Measurements from ENCODE around the gene PRKG1.

Gene PRKG1

GRCh38 chr10:51815723-51816122 lies 741.4 kb downstream of the PRKG1 start:
- TF ChIP-seq TCF12 (IDR thresholded peaks at IDR 0.05; ENCODE audit: low read depth) = no peak
- no peak for TF ChIP-seq TEAD4 (IDR thresholded peaks at IDR 0.05)
- TF ChIP-seq FOXM1 (IDR thresholded peaks at IDR 0.05; ENCODE audit: borderline replicate concordance, low read depth) = no peak
- no peak for TF ChIP-seq EGR1 (IDR thresholded peaks at IDR 0.05)
- no peak for TF ChIP-seq CEBPB (IDR thresholded peaks at IDR 0.05)
- TF ChIP-seq, protein P1, sequence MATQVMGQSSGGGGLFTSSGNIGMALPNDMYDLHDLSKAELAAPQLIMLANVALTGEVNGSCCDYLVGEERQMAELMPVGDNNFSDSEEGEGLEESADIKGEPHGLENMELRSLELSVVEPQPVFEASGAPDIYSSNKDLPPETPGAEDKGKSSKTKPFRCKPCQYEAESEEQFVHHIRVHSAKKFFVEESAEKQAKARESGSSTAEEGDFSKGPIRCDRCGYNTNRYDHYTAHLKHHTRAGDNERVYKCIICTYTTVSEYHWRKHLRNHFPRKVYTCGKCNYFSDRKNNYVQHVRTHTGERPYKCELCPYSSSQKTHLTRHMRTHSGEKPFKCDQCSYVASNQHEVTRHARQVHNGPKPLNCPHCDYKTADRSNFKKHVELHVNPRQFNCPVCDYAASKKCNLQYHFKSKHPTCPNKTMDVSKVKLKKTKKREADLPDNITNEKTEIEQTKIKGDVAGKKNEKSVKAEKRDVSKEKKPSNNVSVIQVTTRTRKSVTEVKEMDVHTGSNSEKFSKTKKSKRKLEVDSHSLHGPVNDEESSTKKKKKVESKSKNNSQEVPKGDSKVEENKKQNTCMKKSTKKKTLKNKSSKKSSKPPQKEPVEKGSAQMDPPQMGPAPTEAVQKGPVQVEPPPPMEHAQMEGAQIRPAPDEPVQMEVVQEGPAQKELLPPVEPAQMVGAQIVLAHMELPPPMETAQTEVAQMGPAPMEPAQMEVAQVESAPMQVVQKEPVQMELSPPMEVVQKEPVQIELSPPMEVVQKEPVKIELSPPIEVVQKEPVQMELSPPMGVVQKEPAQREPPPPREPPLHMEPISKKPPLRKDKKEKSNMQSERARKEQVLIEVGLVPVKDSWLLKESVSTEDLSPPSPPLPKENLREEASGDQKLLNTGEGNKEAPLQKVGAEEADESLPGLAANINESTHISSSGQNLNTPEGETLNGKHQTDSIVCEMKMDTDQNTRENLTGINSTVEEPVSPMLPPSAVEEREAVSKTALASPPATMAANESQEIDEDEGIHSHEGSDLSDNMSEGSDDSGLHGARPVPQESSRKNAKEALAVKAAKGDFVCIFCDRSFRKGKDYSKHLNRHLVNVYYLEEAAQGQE (IDR thresholded peaks at IDR 0.05; ENCODE audit: low read depth) = no peak
- TF ChIP-seq RAD21 (IDR thresholded peaks at IDR 0.05; ENCODE audit: low read depth) = no peak
- no peak for TF ChIP-seq CREB1 (IDR thresholded peaks at IDR 0.05; ENCODE audit: low read depth)
- TF ChIP-seq, protein P2, sequence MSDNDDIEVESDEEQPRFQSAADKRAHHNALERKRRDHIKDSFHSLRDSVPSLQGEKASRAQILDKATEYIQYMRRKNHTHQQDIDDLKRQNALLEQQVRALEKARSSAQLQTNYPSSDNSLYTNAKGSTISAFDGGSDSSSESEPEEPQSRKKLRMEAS (IDR thresholded peaks at IDR 0.05) = no peak
- TF ChIP-seq EP300 (IDR thresholded peaks at IDR 0.05; ENCODE audit: borderline replicate concordance) = no peak
- TF ChIP-seq TAF1 (IDR thresholded peaks at IDR 0.05; ENCODE audit: low read depth) = no peak
- no peak for TF ChIP-seq NFIC (IDR thresholded peaks at IDR 0.05)
- TF ChIP-seq ZBTB7A (IDR thresholded peaks at IDR 0.05; ENCODE audit: low read depth) = no peak

DNA sequence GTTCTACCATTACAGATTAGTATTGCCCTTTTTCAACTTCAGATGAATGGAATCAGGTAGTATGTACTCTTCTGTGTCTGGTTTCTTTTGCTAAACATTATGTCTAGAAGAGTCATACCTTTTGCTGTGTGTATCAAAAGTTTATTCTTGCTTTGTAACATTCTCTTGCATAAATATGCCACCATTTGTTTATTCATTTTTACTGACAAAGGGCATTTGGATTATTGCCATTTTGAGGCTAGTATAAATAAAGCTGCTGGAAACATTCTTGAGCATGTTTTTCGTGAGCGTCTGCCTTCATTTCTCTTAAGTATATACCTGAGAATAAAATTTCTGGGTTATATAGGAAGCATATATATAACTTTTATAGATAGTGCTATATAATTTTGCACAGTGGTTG lies 746.8 kb downstream of the PRKG1 start:
- no peak for TF ChIP-seq TEAD4 (IDR thresholded peaks at IDR 0.05)
- TF ChIP-seq EGR1 (IDR thresholded peaks at IDR 0.05) = no peak
- TF ChIP-seq TCF12 (IDR thresholded peaks at IDR 0.05; ENCODE audit: low read depth) = no peak
- TF ChIP-seq NFIC (IDR thresholded peaks at IDR 0.05) = no peak
- TF ChIP-seq TAF1 (IDR thresholded peaks at IDR 0.05; ENCODE audit: low read depth) = no peak

DNA sequence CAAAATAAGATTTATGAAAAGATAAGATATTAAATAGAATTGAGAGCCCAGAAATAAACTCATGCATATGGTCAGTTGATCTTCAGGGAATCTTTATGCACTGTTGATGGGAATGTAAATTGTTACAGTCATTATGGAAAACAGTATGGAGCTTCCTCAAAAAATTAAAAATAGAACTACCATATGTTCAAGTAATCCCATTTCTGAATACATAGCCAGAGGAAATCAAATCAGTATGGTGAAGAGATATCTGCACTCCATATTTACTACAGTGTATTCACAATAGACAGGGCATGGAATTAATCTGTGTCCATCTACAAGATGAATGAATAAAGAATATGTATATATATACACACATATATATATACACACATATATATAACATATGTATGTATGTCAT lies 747.5 kb downstream of the PRKG1 start:
- TF ChIP-seq NFIC (IDR thresholded peaks at IDR 0.05) (no peak), YY1 (IDR thresholded peaks at IDR 0.05; ENCODE audit: low read depth) (no peak), CREB1 (IDR thresholded peaks at IDR 0.05; ENCODE audit: low read depth) (no peak)

GRCh38 chr10:51832652-51833383 lies 758.5 kb downstream of the PRKG1 start:
- TF ChIP-seq ZBTB7A (IDR thresholded peaks at IDR 0.05; ENCODE audit: low read depth) (no peak), YY1 (IDR thresholded peaks at IDR 0.05; ENCODE audit: low read depth) (no peak), CEBPB (IDR thresholded peaks at IDR 0.05) (no peak), NFIC (IDR thresholded peaks at IDR 0.05) (no peak), RAD21 (IDR thresholded peaks at IDR 0.05; ENCODE audit: low read depth) (no peak), EGR1 (IDR thresholded peaks at IDR 0.05) (no peak), TEAD4 (IDR thresholded peaks at IDR 0.05) (no peak), TCF12 (IDR thresholded peaks at IDR 0.05; ENCODE audit: low read depth) (no peak), CREB1 (IDR thresholded peaks at IDR 0.05; ENCODE audit: low read depth) (no peak), TAF1 (IDR thresholded peaks at IDR 0.05; ENCODE audit: low read depth) (no peak), FOXM1 (IDR thresholded peaks at IDR 0.05; ENCODE audit: borderline replicate concordance, low read depth) (no peak)
- TF ChIP-seq, protein P1 (IDR thresholded peaks at IDR 0.05; ENCODE audit: low read depth) = no peak
- TF ChIP-seq, protein P2 (IDR thresholded peaks at IDR 0.05) = no peak

DNA sequence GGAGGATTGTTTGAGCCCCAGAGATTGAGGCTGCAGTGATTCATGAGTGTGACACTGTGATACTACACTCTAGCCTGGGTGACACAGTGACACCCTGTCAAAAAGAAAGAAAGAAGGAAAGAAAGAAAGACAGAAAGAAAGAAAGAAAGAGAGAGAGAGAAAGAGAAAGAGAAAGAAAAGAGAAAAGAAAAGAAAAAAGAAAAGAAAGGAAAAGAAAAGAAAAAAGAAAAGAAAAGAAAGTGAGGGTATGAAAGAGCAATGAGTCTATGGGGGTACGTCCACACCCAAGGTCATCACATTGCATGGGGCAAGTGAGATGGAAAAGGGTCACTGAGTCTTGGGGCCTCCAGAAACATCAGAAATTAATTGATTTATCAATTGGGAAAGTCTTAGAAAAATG lies 760.3 kb downstream of the PRKG1 start:
- TF ChIP-seq USF1 (IDR thresholded peaks at IDR 0.05) (no peak), YY1 (IDR thresholded peaks at IDR 0.05; ENCODE audit: low read depth) (no peak), ZBTB7A (IDR thresholded peaks at IDR 0.05; ENCODE audit: low read depth) (no peak), CEBPB (IDR thresholded peaks at IDR 0.05) (no peak), FOXM1 (IDR thresholded peaks at IDR 0.05; ENCODE audit: borderline replicate concordance, low read depth) (no peak), EGR1 (IDR thresholded peaks at IDR 0.05) (no peak), TCF12 (IDR thresholded peaks at IDR 0.05; ENCODE audit: low read depth) (no peak)
- TF ChIP-seq, protein P1 (IDR thresholded peaks at IDR 0.05; ENCODE audit: low read depth) = no peak

Measured in Ishikawa (cell line).